Mesenchymal stem cell (in vitro differentiated cells and primary cell): ENCODE measurements around the gene TSHZ3.

Experiments
- DNase-seq: peaks from one replicate; pipeline ENCODE4 v3.0.0-alpha.2; 2013
- H2AFZ ChIP-seq: one replicate; pipeline ENCODE4 v1.6.1; 2013; ENCODE audit warnings: low read depth, mild to moderate bottlenecking, control low read depth, inconsistent platforms, low read length, moderate library complexity
- H2AK5ac ChIP-seq: 2 replicates; pipeline ENCODE4 v1.6.1; 2013; ENCODE audit warnings: low read length, moderate library complexity, mild to moderate bottlenecking, inconsistent platforms; ENCODE audit not compliant: severe bottlenecking
- H2BK120ac ChIP-seq: one replicate; pipeline ENCODE4 v1.6.1; 2013; ENCODE audit warnings: low read depth, mild to moderate bottlenecking, inconsistent platforms, low read length, moderate library complexity
- H2BK12ac ChIP-seq, 2 experiments: one replicate each; pipeline ENCODE4 v1.6.1; 2013; ENCODE audit warnings: inconsistent platforms in 2 of 2, low read length in 2 of 2, mild to moderate bottlenecking in 2 of 2, moderate library complexity in 2 of 2, control low read depth in 1 of 2
- H2BK15ac ChIP-seq: one replicate; pipeline ENCODE4 v1.6.1; 2013; ENCODE audit warnings: mild to moderate bottlenecking, low read depth, inconsistent platforms; ENCODE audit not compliant: poor library complexity, severe bottlenecking
- H2BK5ac ChIP-seq: 2 replicates; pipeline ENCODE4 v1.6.1; 2013; ENCODE audit warnings: low read depth, mild to moderate bottlenecking, low read length, control low read depth, inconsistent platforms; ENCODE audit not compliant: poor library complexity, severe bottlenecking
- H3K14ac ChIP-seq, 2 experiments: one replicate each; pipeline ENCODE4 v1.6.1; 2013; ENCODE audit warnings: inconsistent platforms in 2 of 2, low read length in 2 of 2, control low read depth in 1 of 2, mild to moderate bottlenecking in 1 of 2, moderate library complexity in 1 of 2
- H3K18ac ChIP-seq, 2 experiments: one replicate each; pipeline ENCODE4 v1.6.1; 2013; ENCODE audit warnings: inconsistent platforms in 2 of 2, low read length in 2 of 2, control low read depth in 1 of 2, low read depth in 1 of 2, mild to moderate bottlenecking in 1 of 2
- H3K23ac ChIP-seq, 2 experiments: one replicate each; pipeline ENCODE4 v1.6.1; 2013; ENCODE audit warnings: inconsistent platforms in 2 of 2, low read length in 2 of 2, mild to moderate bottlenecking in 2 of 2, moderate library complexity in 2 of 2, control low read depth in 1 of 2
- H3K27ac ChIP-seq: 2 replicates; pipeline ENCODE4 v1.5.1; 2013; ENCODE audit warnings: mild to moderate bottlenecking, moderate library complexity, low read length, control low read depth, inconsistent platforms; ENCODE audit not compliant: poor library complexity, severe bottlenecking
- H3K27me3 ChIP-seq, 2 experiments: 2 replicates each; pipeline versions ENCODE4 v1.6.1 to v1.7.0; 2013; ENCODE audit warnings: low read length in 2 of 2, mild to moderate bottlenecking in 2 of 2, moderate library complexity in 2 of 2, control low read depth in 1 of 2, inconsistent platforms in 1 of 2; ENCODE audit not compliant: control insufficient read depth in 1 of 2, insufficient read depth in 1 of 2
- H3K36me3 ChIP-seq, 2 experiments: 2 replicates each; pipeline versions ENCODE4 v1.6.1 to v1.7.0; 2013; ENCODE audit warnings: low read length in 2 of 2, control low read depth in 1 of 2, inconsistent platforms in 1 of 2, low read depth in 1 of 2, mild to moderate bottlenecking in 1 of 2; ENCODE audit not compliant: insufficient read depth in 2 of 2, control insufficient read depth in 1 of 2
- H3K4ac ChIP-seq, 2 experiments: one replicate each; pipeline ENCODE4 v1.6.1; 2013; ENCODE audit warnings: inconsistent platforms in 2 of 2, low read length in 2 of 2, mild to moderate bottlenecking in 2 of 2, moderate library complexity in 2 of 2, control low read depth in 1 of 2, low read depth in 1 of 2
- H3K4me1 ChIP-seq: 2 replicates; pipeline ENCODE4 v1.6.1; 2013; ENCODE audit warnings: low read depth, low read length, control low read depth; ENCODE audit not compliant: control insufficient read depth, insufficient read depth
- H3K4me2 ChIP-seq: 2 replicates; pipeline ENCODE4 v1.6.1; 2013; ENCODE audit warnings: low read length, mild to moderate bottlenecking, inconsistent platforms; ENCODE audit not compliant: poor library complexity, severe bottlenecking
- H3K4me3 ChIP-seq, 2 experiments: 2 replicates each; pipeline versions ENCODE4 v1.5.1 to v1.7.0; 2013; ENCODE audit warnings: low read length in 2 of 2, mild to moderate bottlenecking in 2 of 2, control low read depth in 1 of 2, low read depth in 1 of 2; ENCODE audit not compliant: insufficient read depth in 1 of 2
- H3K79me1 ChIP-seq: replicated peaks from 2 replicates; pipeline ENCODE4 v1.6.1; 2013; ENCODE audit warnings: mild to moderate bottlenecking, control low read depth, low read length, inconsistent platforms; ENCODE audit not compliant: poor library complexity, severe bottlenecking
- H3K9ac ChIP-seq: 2 replicates; pipeline ENCODE4 v1.7.0; 2013; ENCODE audit warnings: mild to moderate bottlenecking, low read length, moderate library complexity
- H3K9me3 ChIP-seq: 2 replicates; pipeline ENCODE4 v1.7.0; 2013; ENCODE audit warnings: mild to moderate bottlenecking, low read length; ENCODE audit not compliant: control insufficient read depth
- H4K8ac ChIP-seq: one replicate; pipeline ENCODE4 v1.6.1; 2013; ENCODE audit warnings: inconsistent platforms, mild to moderate bottlenecking, low read length, moderate library complexity
- H4K91ac ChIP-seq: one replicate; pipeline ENCODE4 v1.6.1; 2013; ENCODE audit warnings: mild to moderate bottlenecking, low read length, inconsistent platforms
- WGBS: methylation state at CpG from one replicate; pipeline ENCODE4 v1.1.7; 2013; ENCODE audit warnings: mixed read lengths; 5-methylcytosine and 5-hydroxymethylcytosine counted together

TSHZ3 gene

DNA sequence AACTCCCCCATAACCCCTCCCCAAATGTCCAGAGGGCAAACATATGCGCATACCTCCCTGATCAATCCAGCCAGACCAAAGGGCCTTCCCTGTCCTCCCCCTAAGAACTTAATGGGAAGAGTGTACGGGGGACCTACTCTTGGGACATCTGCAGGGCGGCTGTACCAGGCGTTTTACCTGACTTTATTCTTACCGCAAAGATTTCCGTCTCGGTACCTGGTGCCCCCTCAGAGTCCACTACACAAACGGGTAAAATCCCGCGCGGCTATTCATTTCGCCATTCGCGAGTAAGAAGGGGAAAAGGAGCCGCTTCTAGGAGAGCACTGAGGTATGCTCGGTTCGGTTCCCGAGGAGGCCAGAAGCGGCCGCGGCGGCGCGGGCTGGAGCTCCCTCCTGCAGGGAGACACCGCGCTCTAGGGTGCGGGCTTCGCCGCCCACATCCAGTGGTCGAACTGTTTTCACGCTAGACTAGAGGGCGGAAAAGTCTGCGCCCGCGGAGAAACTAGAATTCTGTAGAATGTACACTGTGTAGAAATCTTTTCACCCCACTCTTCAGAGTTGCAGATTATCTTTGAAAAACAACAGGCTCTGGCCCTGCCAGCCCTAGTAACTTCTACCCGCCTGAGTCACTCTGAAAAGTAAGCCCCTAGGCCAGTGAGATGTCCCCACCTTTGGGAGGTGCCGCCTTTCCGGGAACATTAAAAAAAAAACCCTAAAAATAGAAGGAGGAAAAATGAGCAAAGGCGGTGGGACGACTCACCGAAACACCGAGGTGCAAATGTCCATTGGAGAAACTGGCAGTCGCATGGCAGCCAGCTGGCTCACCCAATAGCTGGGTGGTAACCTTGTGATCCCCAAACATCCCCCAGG, 3.8 kb upstream of the TSHZ3 start:
- no peak for DNase-seq
- WGBS = 12% methylated on average over 42 of the region's 43 CpGs
- peak overlapping the region in 1 of 2 experiments; percentile 93 for H3K23ac ChIP-seq
- no peak overlapping the region for H3K9ac ChIP-seq
- peak overlapping the region; percentile 32 to 88 for H3K4me3 ChIP-seq
- H2BK12ac ChIP-seq = peak overlapping the region in 1 of 2 experiments; percentile 94
- peaks cover 43% of the 10 kb centered on the region for H3K4me1 ChIP-seq
- peak overlapping the region; percentile 61 for H4K8ac ChIP-seq
- peak overlapping the region in 1 of 2 experiments; percentile 84 for H3K14ac ChIP-seq
- H4K91ac ChIP-seq = no peak overlapping the region
- H3K79me1 ChIP-seq = peaks cover 47% of the 10 kb centered on the region
- H3K18ac ChIP-seq = peak overlapping the region; percentile 72 to 99
- peaks cover 0 to 6% of the 10 kb centered on the region in 2 experiments for H3K36me3 ChIP-seq
- H3K9me3 ChIP-seq = no peaks in the 10 kb centered on the region
- no peak overlapping the region for H3K27ac ChIP-seq
- H2AK5ac ChIP-seq = peak overlapping the region; percentile 69
- H3K4me2 ChIP-seq = peak overlapping the region; percentile 49
- H2BK15ac ChIP-seq = peak overlapping the region; percentile 61
- H3K4ac ChIP-seq = peak overlapping the region in 1 of 2 experiments; percentile 99
- peaks cover 0 to 53% of the 10 kb centered on the region in 2 experiments for H3K27me3 ChIP-seq
- no peak overlapping the region for H2AFZ ChIP-seq
- H2BK5ac ChIP-seq = peak overlapping the region; percentile 14
- H2BK120ac ChIP-seq = peak overlapping the region; percentile 77

DNA sequence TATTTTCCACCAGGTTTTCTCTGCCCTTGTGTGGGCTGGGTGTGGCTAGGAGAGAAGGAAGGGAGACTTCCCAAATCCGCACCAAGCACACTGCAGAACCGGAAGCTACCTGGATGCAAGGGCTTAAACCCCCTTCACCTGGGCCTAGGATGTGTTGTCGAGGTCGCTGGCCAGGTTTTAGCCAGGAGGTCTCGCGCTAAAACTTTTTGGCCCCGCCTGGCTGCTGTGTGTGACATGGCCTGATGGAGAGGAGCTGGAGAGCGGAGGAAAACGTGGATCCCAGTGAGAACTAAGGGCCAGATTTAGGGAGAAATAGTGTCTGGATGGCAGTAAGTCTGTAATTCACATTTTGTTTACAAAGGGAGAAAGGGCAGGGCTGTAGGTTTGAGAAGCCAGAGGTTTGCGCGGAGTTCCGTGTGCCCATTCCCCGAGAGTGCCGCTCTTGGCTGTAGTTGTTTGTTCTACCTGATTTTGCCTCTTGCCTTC, 3.1 kb upstream of the TSHZ3 start:
- Histone ChIP-seq H3K79me1 (peaks cover 42% of the 10 kb centered on the region), H3K4me2 (peak overlapping the region; percentile 71), H4K91ac (no peak overlapping the region), H2BK15ac (no peak overlapping the region), H3K27me3 (peaks cover 0 to 49% of the 10 kb centered on the region in 2 experiments), H2BK5ac (no peak overlapping the region), H3K9ac (peak overlapping the region; percentile 95), H2AK5ac (peak overlapping the region; percentile 61), H3K36me3 (peaks cover 0 to 6% of the 10 kb centered on the region in 2 experiments), H2BK12ac (peak overlapping the region in 1 of 2 experiments; percentile 89), H3K14ac (peak overlapping the region in 1 of 2 experiments; percentile 99), H3K4ac (peak overlapping the region; percentile 10 to 99), H3K4me3 (peak overlapping the region in 1 of 2 experiments; percentile 88), H2BK120ac (peak overlapping the region; percentile 96), H4K8ac (peak overlapping the region; percentile 59), H3K9me3 (no peaks in the 10 kb centered on the region), H3K4me1 (peaks cover 45% of the 10 kb centered on the region), H3K23ac (peak overlapping the region in 1 of 2 experiments; percentile 94), H2AFZ (no peak overlapping the region), H3K27ac (no peak overlapping the region), H3K18ac (peak overlapping the region; percentile 23 to 99)
- WGBS = 53% methylated on average over 14 of the region's 14 CpGs
- DNase-seq = no peak

DNA sequence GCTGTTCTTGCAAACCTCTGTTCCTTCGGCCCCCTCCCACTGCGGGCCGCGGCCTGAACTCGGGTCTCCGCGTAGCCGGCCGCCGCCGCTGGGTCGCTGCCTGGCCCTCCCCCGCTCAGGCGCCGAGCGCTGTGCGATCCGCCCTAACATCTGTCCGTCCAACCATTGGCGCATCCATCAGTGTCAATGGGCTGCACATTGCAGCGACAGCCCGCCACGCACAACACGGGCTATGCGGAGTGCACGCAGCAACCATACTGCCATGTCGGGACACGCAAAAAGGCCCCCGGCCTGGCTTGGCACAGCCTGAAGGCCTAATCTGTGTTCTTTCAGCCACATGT, 2.6 kb upstream of the TSHZ3 start:
- H2BK12ac ChIP-seq = peak overlapping the region; percentile 29 to 98
- H4K91ac ChIP-seq = peak overlapping the region; percentile 74
- peak overlapping the region; percentile 71 for H3K4me2 ChIP-seq
- 6% methylated on average over 29 of the region's 29 CpGs for WGBS
- H2BK5ac ChIP-seq = no peak overlapping the region
- H3K79me1 ChIP-seq = peaks cover 40% of the 10 kb centered on the region
- no peaks in the 10 kb centered on the region for H3K9me3 ChIP-seq
- no peak for DNase-seq
- peak overlapping the region; percentile 88 to 93 for H3K4me3 ChIP-seq
- peak overlapping the region; percentile 40 for H2AK5ac ChIP-seq
- H3K27ac ChIP-seq = peak overlapping the region; percentile 73
- peaks cover 0 to 44% of the 10 kb centered on the region in 2 experiments for H3K27me3 ChIP-seq
- peaks cover 0 to 6% of the 10 kb centered on the region in 2 experiments for H3K36me3 ChIP-seq
- peak overlapping the region; percentile 96 for H2BK120ac ChIP-seq
- H2AFZ ChIP-seq = no peak overlapping the region
- peak overlapping the region; percentile 96 to 99 for H3K18ac ChIP-seq
- H2BK15ac ChIP-seq = peak overlapping the region; percentile 92
- H3K14ac ChIP-seq = peak overlapping the region; percentile 43 to 99
- H3K9ac ChIP-seq = peak overlapping the region; percentile 95
- H3K23ac ChIP-seq = peak overlapping the region in 1 of 2 experiments; percentile 94
- peak overlapping the region; percentile 74 for H4K8ac ChIP-seq
- H3K4ac ChIP-seq = peak overlapping the region; percentile 97 to 99
- H3K4me1 ChIP-seq = peaks cover 41% of the 10 kb centered on the region
